ENCODE results near the gene EXD3. TPM values are rescaled to one million over a fixed set of nuclear protein-coding genes. Genes with fewer than 3 reads are reported as not detected.

EXD3 gene
- total RNA-seq, 2 experiments from 2014 or later = 20.8 to 27.0 TPM

DNA sequence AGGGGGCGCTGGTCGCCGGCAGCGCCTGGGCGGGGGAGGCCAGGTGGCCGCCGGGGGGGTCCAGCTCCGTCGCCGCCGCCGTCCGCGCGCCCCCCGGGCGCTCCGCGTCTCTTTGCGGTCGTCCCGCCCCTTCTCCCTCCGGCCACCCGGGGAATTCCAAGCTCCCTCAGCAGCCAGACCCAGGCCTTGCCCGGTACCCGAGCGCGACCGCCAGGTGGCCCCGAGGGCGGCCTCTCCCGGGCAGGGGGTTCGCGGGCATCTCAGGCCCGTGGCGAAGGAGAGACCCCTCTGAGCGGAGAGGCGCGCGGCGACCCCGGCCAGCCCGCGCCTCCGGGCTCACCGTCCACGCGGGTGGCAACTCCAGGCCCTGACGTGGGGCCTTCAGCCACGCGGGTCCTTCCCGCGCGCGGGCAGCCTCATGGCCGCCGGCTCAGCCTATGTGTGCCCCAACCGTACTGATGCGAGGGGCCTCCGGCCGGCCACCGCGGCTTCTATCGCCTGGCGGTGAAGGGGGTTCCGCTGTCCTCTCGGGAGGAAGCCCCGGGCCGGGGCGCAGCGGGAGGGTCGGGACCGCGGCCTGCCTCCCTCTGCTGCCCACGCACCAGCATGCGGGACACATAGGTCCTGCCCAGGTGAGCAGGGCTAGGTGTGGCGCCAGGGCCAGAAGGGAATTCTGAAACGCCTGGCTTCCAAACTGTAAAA lies 120.4 kb downstream of the EXD3 start:
- peaks cover 45% of the 10 kb centered on the region for H3K4me1 ChIP-seq (ENCODE audit: insufficient read depth, low read length, poor library complexity, severe bottlenecking)
- peak overlapping the region; percentile 60 for H3K4me2 ChIP-seq (ENCODE audit: low read length)
- no peak for DNase-seq (ENCODE audit: low spot score)
- intact Hi-C loops (cut with micrococcal nuclease; ENCODE audit: unreplicated experiment) = loop anchor here (5.0 kb wide), 1 partner anchor 145 kb away; no protein-coding TSS in a partner anchor
- CTCF ChIA-PET (ENCODE audit: unreplicated experiment) = no interaction called here
- no peaks in the 10 kb centered on the region for H3K36me3 ChIP-seq (ENCODE audit: insufficient read depth, low read length)
- H3K4me3 ChIP-seq (ENCODE audit: low read depth, low read length, poor library complexity, severe bottlenecking) = peak overlapping the region; percentile 60
- no peak overlapping the region for H3K27ac ChIP-seq (ENCODE audit: low read depth, low read length, poor library complexity, severe bottlenecking)
- H2AFZ ChIP-seq (ENCODE audit: low read length) = peak overlapping the region; percentile 52
- no peaks in the 10 kb centered on the region for H3K9me3 ChIP-seq (ENCODE audit: low read length)
- TF ChIP-seq, protein P1, sequence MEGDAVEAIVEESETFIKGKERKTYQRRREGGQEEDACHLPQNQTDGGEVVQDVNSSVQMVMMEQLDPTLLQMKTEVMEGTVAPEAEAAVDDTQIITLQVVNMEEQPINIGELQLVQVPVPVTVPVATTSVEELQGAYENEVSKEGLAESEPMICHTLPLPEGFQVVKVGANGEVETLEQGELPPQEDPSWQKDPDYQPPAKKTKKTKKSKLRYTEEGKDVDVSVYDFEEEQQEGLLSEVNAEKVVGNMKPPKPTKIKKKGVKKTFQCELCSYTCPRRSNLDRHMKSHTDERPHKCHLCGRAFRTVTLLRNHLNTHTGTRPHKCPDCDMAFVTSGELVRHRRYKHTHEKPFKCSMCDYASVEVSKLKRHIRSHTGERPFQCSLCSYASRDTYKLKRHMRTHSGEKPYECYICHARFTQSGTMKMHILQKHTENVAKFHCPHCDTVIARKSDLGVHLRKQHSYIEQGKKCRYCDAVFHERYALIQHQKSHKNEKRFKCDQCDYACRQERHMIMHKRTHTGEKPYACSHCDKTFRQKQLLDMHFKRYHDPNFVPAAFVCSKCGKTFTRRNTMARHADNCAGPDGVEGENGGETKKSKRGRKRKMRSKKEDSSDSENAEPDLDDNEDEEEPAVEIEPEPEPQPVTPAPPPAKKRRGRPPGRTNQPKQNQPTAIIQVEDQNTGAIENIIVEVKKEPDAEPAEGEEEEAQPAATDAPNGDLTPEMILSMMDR (conservative IDR thresholded peaks at IDR 0.05; ENCODE audit: low read length) = peak; percentile 68
- TF ChIP-seq EZH2phosphoT487 (IDR thresholded peaks at IDR 0.05; ENCODE audit: borderline replicate concordance, low read depth, low read length) = no peak
- BruUV-seq (replicated peaks) = no TSS peak
- H3K9me2 ChIP-seq (ENCODE audit: insufficient read depth, low read length) = no peaks in the 10 kb centered on the region
- H4K20me1 ChIP-seq (ENCODE audit: insufficient read depth, low read length) = no peaks in the 10 kb centered on the region
- H3K79me2 ChIP-seq (ENCODE audit: insufficient read depth, low read depth, low read length) = no peaks in the 10 kb centered on the region
- POLR2A ChIA-PET = interaction anchor here (1.1 kb wide), 1 partner anchor 120 kb away, joined by 3 read pairs; no protein-coding TSS in a partner anchor

GRCh38 chr9:137302118-137302448 lies 120.9 kb downstream of the EXD3 start, which contains the start of gene NRARP:
Gene NRARP, minus strand, starts transcription at chr9:137302271. Its CDS starts 343 bp downstream, at chr9:137301928.
- peak within 1 kb of the TSS; percentile 52 for H2AFZ ChIP-seq (ENCODE audit: low read length)

More at GRCh38 chr9:137302118-137302448, 120.9 kb downstream of the EXD3 start, which contains the start of gene NRARP:
- Histone ChIP-seq H3K9me2 (ENCODE audit: insufficient read depth, low read length) (no peaks in the 10 kb centered on the region), H3K4me2 (ENCODE audit: low read length) (peak within 1 kb of the TSS; percentile 60), H3K36me3 (ENCODE audit: insufficient read depth, low read length) (no peaks in the 10 kb centered on the region), H3K4me3 (ENCODE audit: low read depth, low read length, poor library complexity, severe bottlenecking) (peak within 1 kb of the TSS; percentile 60), H3K27ac (ENCODE audit: low read depth, low read length, poor library complexity, severe bottlenecking) (no peak within 1 kb of the TSS), H4K20me1 (ENCODE audit: insufficient read depth, low read length) (no peaks in the 10 kb centered on the region), H3K9me3 (ENCODE audit: low read length) (no peaks in the 10 kb centered on the region), H3K79me2 (ENCODE audit: insufficient read depth, low read depth, low read length) (no peaks in the 10 kb centered on the region), H3K4me1 (ENCODE audit: insufficient read depth, low read length, poor library complexity, severe bottlenecking) (peaks cover 51% of the 10 kb centered on the region)
- BruUV-seq (replicated peaks) = no TSS peak
- peak; percentile 91 for DNase-seq (ENCODE audit: low spot score)
- ChIA-PET CTCF (ENCODE audit: unreplicated experiment) (no interaction called here), POLR2A (interaction anchor here (1.1 kb wide), 1 partner anchor 120 kb away, joined by 3 read pairs; no protein-coding TSS in a partner anchor)
- TF ChIP-seq, protein P1 (conservative IDR thresholded peaks at IDR 0.05; ENCODE audit: low read length) = no peak
- intact Hi-C loops (cut with micrococcal nuclease; ENCODE audit: unreplicated experiment) = loop anchor here (5.0 kb wide), 1 partner anchor 145 kb away; no protein-coding TSS in a partner anchor
